Liver (tissue), 9 donors: Measurements from ENCODE around the gene STRIT1. TPM values are rescaled to one million over a fixed set of nuclear protein-coding genes. Genes with fewer than 3 reads are reported as not detected.

ENCODE experiments used
- DNase-seq: peaks from one replicate; pipeline ENCODE4 v3.0.0-alpha.2; 2017; ENCODE audit warnings: low spot score
- H3K27ac ChIP-seq, 2 donors: one replicate each; pipeline ENCODE4 v1.7.0; 2013; ENCODE audit warnings: inconsistent platforms in 2 of 2, low read length in 2 of 2, control low read depth in 1 of 2, low read depth in 1 of 2, mild to moderate bottlenecking in 1 of 2
- H3K27me3 ChIP-seq, 4 donors: one replicate each; pipeline versions ENCODE4 v1.6.1 to v1.7.0; 2013; ENCODE audit warnings: low read length in 3 of 4, inconsistent platforms in 1 of 4, mild to moderate bottlenecking in 1 of 4, moderate library complexity in 1 of 4; ENCODE audit not compliant: control insufficient read depth in 4 of 4, insufficient read depth in 4 of 4
- H3K36me3 ChIP-seq, 4 donors: one replicate each; pipeline versions ENCODE4 v1.6.1 to v1.7.0; 2013; ENCODE audit warnings: low read length in 3 of 4, mild to moderate bottlenecking in 3 of 4, low read depth in 1 of 4, moderate library complexity in 1 of 4; ENCODE audit not compliant: control insufficient read depth in 4 of 4, insufficient read depth in 3 of 4
- H3K4me1 ChIP-seq, 4 donors: one replicate each; pipeline versions ENCODE4 v1.6.1 to v1.7.0; 2013; ENCODE audit warnings: low read length in 3 of 4, mild to moderate bottlenecking in 3 of 4, moderate library complexity in 1 of 4; ENCODE audit not compliant: control insufficient read depth in 4 of 4, insufficient read depth in 4 of 4
- H3K4me3 ChIP-seq, 3 donors: one replicate each; pipeline versions ENCODE4 v1.6.1 to v1.7.0; 2013; ENCODE audit warnings: low read length in 3 of 3, control low read depth in 1 of 3, low read depth in 1 of 3, mild to moderate bottlenecking in 1 of 3
- H3K9ac ChIP-seq, 2 donors: one replicate each; pipeline ENCODE4 v1.7.0; 2013; ENCODE audit warnings: low read length in 2 of 2, mild to moderate bottlenecking in 2 of 2, moderate library complexity in 2 of 2, control low read depth in 1 of 2, low read depth in 1 of 2
- H3K9me3 ChIP-seq, 4 donors: one replicate each; pipeline versions ENCODE4 v1.6.1 to v1.7.0; 2013; ENCODE audit warnings: low read length in 3 of 4; ENCODE audit not compliant: control insufficient read depth in 4 of 4
- ATF3 ChIP-seq: IDR thresholded peaks from 2 replicates; pipeline ENCODE4 v1.6.1; 2016; ENCODE audit warnings: antibody characterized with exemption
- CTCF ChIP-seq: fragments of 150-350 bp; IDR thresholded peaks from 2 replicates; pipeline ENCODE4 v1.5.1; 2017; ENCODE audit warnings: improper control_type of control experiment, low read depth, low read length; ENCODE audit not compliant: missing input control
- EGR1 ChIP-seq, 2 donors: IDR thresholded peaks; 2 replicates each; pipeline ENCODE4 v1.6.1; 2016 to 2018; ENCODE audit warnings: antibody characterized with exemption in 2 of 2, low read depth in 2 of 2
- FOXA1 ChIP-seq: IDR thresholded peaks from 2 replicates; pipeline ENCODE4 v1.6.1; 2016; ENCODE audit warnings: antibody characterized with exemption
- FOXA2 ChIP-seq: IDR thresholded peaks from 2 replicates; pipeline ENCODE4 v1.6.1; 2016; ENCODE audit warnings: antibody characterized with exemption
- GABPA ChIP-seq, 2 donors: IDR thresholded peaks in 1 of 2; conservative IDR thresholded peaks in 1 of 2; 2 replicates each; pipeline ENCODE4 v1.6.1; 2016; ENCODE audit warnings: antibody characterized with exemption in 2 of 2, mild to moderate bottlenecking in 1 of 2, moderate library complexity in 1 of 2
- HNF4A ChIP-seq, 2 donors: conservative IDR thresholded peaks; 2 replicates each; pipeline ENCODE4 v1.6.1; 2016; ENCODE audit warnings: antibody characterized with exemption in 2 of 2, mild to moderate bottlenecking in 2 of 2
- HNF4G ChIP-seq: IDR thresholded peaks from 2 replicates; pipeline ENCODE4 v1.6.1; 2016; ENCODE audit warnings: antibody characterized with exemption
- JUND ChIP-seq, 2 donors: IDR thresholded peaks; 2 replicates each; pipeline ENCODE4 v1.6.1; 2016; ENCODE audit warnings: antibody characterized with exemption in 2 of 2
- MAX ChIP-seq: IDR thresholded peaks from 2 replicates; pipeline ENCODE4 v1.6.1; 2016; ENCODE audit warnings: antibody characterized with exemption
- NR2F2 ChIP-seq: IDR thresholded peaks from 2 replicates; pipeline ENCODE4 v1.6.1; 2016; ENCODE audit warnings: antibody characterized with exemption
- RAD21 ChIP-seq, 2 donors: IDR thresholded peaks; 2 replicates each; pipeline ENCODE4 v1.6.1; 2016; ENCODE audit warnings: antibody characterized with exemption in 2 of 2, mild to moderate bottlenecking in 2 of 2
- REST ChIP-seq: IDR thresholded peaks from 2 replicates; pipeline ENCODE4 v1.6.1; 2016; ENCODE audit warnings: antibody characterized with exemption, mild to moderate bottlenecking
- RXRA ChIP-seq, 2 donors: IDR thresholded peaks; 2 replicates each; pipeline ENCODE4 v1.6.1; 2017 to 2018; ENCODE audit warnings: antibody characterized with exemption in 2 of 2, mild to moderate bottlenecking in 1 of 2
- SP1 ChIP-seq: IDR thresholded peaks from 2 replicates; pipeline ENCODE4 v1.6.1; 2018; ENCODE audit warnings: antibody characterized with exemption, mild to moderate bottlenecking
- TAF1 ChIP-seq: conservative IDR thresholded peaks from 2 replicates; pipeline ENCODE4 v1.6.1; 2016; ENCODE audit warnings: antibody characterized with exemption, mild to moderate bottlenecking
- YY1 ChIP-seq: IDR thresholded peaks from 2 replicates; pipeline ENCODE4 v1.6.1; 2016; ENCODE audit warnings: antibody characterized with exemption, mild to moderate bottlenecking
- ZBTB33 ChIP-seq: IDR thresholded peaks from 2 replicates; pipeline ENCODE4 v1.6.1; 2016; ENCODE audit warnings: antibody characterized with exemption
- WGBS: extraction: QIAGEN DNeasy Blood & Tissue Kit; methylation state at CpG from one replicate; pipeline ENCODE4 v1.1.7; 2013; 5-methylcytosine and 5-hydroxymethylcytosine counted together
- polyA plus RNA-seq, 2 donors: library from polyadenylated mRNA; stranded (reverse) in 1 of 2; unstranded in 1 of 2; fragments of 200-250 nt in 1 of 2; fragments of >200 nt in 1 of 2; fragmentation: Nextera tagmentation in 1 of 2; extraction: Ambion mirVana in 1 of 2; gene quantifications; one replicate each; pipeline versions ENCODE4 v1.2.1 to v1.2.3, GENCODE V29; 2013 to 2015
- total RNA-seq, 2 donors: library from RNA; depleted of rRNA; stranded (reverse); fragments of >200 nt; gene quantifications; one replicate each; pipeline ENCODE4 v1.2.3, GENCODE V29; 2014
- donor health status: healthy.
- donor health status: healthy.
- donor health status: healthy.
- donor health status: healthy.
- donor health status: healthy.

The STRIT1 gene
- total RNA-seq (not detected), polyA plus RNA-seq (not detected)

GRCh38 chr3:155293516-155293915 lies at the start of gene STRIT1:
Gene STRIT1 (minus strand): TSS chr3:155293683.
- Histone ChIP-seq H3K9ac (no peak within 1 kb of the TSS), H3K9me3 (peaks cover 0 to 8% (median 4%) of the 10 kb centered on the region in 4 donors), H3K27me3 (no peaks in the 10 kb centered on the region), H3K4me3 (no peak within 1 kb of the TSS), H3K27ac (no peak within 1 kb of the TSS), H3K36me3 (no peaks in the 10 kb centered on the region), H3K4me1 (peaks cover 0 to 4% (median 0%) of the 10 kb centered on the region in 4 donors)
- WGBS, result 76% methylated on average over 6 of the region's 6 CpGs
- DNase-seq, result no peak
- no peak for TF ChIP-seq HNF4A (conservative IDR thresholded peaks at IDR 0.05)
- TF ChIP-seq TAF1, result no peak
- TF ChIP-seq HNF4G, result no peak
- TF ChIP-seq FOXA1, result no peak
- TF ChIP-seq SP1, result no peak
- no peak for TF ChIP-seq MAX
- TF ChIP-seq FOXA2, result no peak
- no peak for TF ChIP-seq RAD21 (IDR thresholded peaks at IDR 0.05)
- TF ChIP-seq EGR1 (IDR thresholded peaks at IDR 0.05; ENCODE audit: low read depth in 2 of 2), result no peak
- no peak for TF ChIP-seq YY1
- no peak for TF ChIP-seq RXRA (IDR thresholded peaks at IDR 0.05)
- no peak for TF ChIP-seq REST
- TF ChIP-seq CTCF, result no peak
- no peak for TF ChIP-seq GABPA (IDR thresholded peaks at IDR 0.05 in 1 of 2, conservative IDR thresholded peaks at IDR 0.05 in 1 of 2)
- no peak for TF ChIP-seq JUND (IDR thresholded peaks at IDR 0.05)
- TF ChIP-seq ATF3, result no peak
- no peak for TF ChIP-seq ZBTB33
- TF ChIP-seq NR2F2, result no peak
